Measurements from ENCODE around the gene NUAK1.

The NUAK1 gene

GRCh38 chr12:106179086-106179485 lies 40.3 kb upstream of the NUAK1 start:
- TF ChIP-seq, protein P1, sequence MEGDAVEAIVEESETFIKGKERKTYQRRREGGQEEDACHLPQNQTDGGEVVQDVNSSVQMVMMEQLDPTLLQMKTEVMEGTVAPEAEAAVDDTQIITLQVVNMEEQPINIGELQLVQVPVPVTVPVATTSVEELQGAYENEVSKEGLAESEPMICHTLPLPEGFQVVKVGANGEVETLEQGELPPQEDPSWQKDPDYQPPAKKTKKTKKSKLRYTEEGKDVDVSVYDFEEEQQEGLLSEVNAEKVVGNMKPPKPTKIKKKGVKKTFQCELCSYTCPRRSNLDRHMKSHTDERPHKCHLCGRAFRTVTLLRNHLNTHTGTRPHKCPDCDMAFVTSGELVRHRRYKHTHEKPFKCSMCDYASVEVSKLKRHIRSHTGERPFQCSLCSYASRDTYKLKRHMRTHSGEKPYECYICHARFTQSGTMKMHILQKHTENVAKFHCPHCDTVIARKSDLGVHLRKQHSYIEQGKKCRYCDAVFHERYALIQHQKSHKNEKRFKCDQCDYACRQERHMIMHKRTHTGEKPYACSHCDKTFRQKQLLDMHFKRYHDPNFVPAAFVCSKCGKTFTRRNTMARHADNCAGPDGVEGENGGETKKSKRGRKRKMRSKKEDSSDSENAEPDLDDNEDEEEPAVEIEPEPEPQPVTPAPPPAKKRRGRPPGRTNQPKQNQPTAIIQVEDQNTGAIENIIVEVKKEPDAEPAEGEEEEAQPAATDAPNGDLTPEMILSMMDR (IDR thresholded peaks at IDR 0.05; ENCODE audit: insufficient read depth, missing control alignments), result no peak
- DNase-seq (ENCODE audit: insufficient read length, low spot score) (peak; percentile 48), FAIRE-seq (no peak)

DNA sequence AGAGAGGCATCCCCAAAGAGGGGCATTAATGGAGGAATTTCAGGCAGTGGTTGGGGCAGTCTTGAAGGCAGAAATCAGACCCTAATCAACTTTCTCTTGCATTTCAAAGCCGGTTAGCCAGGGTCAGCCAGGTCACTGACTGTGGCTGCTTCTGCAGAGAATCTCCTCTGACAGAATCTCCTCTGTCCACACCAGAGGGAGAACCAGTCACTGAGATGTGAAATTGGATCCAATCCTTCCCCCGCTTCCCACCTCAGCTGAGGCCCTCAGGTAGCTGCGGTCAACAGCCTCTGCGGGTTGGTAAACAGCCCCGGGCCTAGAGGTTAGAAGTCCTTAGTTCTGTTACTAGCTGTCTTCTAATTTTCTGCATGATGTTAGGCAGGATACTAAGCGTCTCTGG lies 39.8 kb upstream of the NUAK1 start:
- FAIRE-seq (no peak), DNase-seq (ENCODE audit: insufficient read length, low spot score) (no peak)
- TF ChIP-seq, protein P1 (IDR thresholded peaks at IDR 0.05; ENCODE audit: insufficient read depth, missing control alignments), result no peak

- TF ChIP-seq, protein P1 (IDR thresholded peaks at IDR 0.05; ENCODE audit: insufficient read depth, missing control alignments), result no peak
- DNase-seq (ENCODE audit: insufficient read length, low spot score), result no peak
- no peak for FAIRE-seq
Observed at GRCh38 chr12:106176560-106176959, 37.8 kb upstream of the NUAK1 start.

GRCh38 chr12:106174876-106175275 lies 36.1 kb upstream of the NUAK1 start:
- FAIRE-seq, result no peak

GRCh38 chr12:106173442-106173841 lies 34.7 kb upstream of the NUAK1 start:
- no peak for FAIRE-seq
- TF ChIP-seq, protein P1 (IDR thresholded peaks at IDR 0.05; ENCODE audit: insufficient read depth, missing control alignments), result no peak
- no peak for DNase-seq (ENCODE audit: insufficient read length, low spot score)

More at GRCh38 chr12:106174876-106175275, 36.1 kb upstream of the NUAK1 start:
- TF ChIP-seq, protein P1 (IDR thresholded peaks at IDR 0.05; ENCODE audit: insufficient read depth, missing control alignments), result no peak
- DNase-seq (ENCODE audit: insufficient read length, low spot score), result no peak

DNA sequence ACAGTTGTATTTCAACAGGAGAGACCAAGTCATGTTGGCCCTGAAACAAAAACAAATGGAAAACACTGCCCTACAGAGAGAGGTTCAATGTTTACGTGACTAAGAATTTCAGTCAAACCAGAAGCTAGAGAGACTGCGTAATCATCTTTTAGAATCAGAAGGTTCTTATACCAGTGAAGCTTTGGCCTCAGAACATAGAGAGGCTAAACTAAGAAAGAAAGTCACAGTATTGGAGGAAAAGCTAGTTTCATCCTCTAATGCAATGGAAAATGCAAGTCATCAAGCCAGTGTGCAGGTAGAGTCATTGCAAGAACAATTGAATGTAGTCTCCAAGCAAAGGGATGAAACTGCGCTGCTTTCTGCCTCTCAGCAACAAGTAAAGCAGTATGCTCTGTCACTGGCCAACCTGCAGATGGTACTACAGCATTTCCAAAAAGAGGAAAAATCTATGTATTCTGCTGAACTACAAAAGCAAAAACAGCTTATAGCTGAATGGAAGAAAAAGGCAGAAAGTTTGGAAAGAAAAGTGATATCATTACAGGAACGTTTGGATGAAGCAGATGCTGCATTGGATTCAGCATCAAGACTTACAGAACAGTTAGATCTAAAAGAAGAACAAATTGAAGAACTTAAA lies 32.5 kb upstream of the NUAK1 start:
- no peak for FAIRE-seq
- TF ChIP-seq, protein P1 (IDR thresholded peaks at IDR 0.05; ENCODE audit: insufficient read depth, missing control alignments), result peak; percentile 19
- DNase-seq (ENCODE audit: insufficient read length, low spot score), result no peak

DNA sequence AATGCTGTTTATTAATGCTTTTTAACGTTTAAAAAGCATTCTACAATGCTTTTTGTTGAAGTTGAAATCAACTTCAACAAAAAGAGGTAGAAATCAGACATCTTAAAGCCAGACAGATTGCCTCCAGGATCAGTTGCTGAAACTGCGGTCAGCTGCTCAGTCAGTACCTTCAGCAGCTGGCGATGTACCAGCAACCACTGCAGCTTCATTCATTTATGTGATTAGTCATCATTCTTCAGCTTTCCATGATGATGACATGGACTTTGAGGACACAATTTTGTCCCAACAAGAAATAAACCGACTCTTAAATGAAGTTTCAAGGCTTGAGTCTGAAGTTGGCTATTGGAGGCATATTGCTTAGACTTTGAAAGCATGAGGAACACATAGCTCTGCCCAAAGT lies 31.5 kb upstream of the NUAK1 start:
- DNase-seq (ENCODE audit: insufficient read length, low spot score) (no peak), FAIRE-seq (no peak)
- TF ChIP-seq, protein P1 (IDR thresholded peaks at IDR 0.05; ENCODE audit: insufficient read depth, missing control alignments), result no peak
